Central memory CD8-positive, alpha-beta T cell (primary cell): Measurements from ENCODE around the gene F2RL1.
A peak's percentile ranks its signal among the peaks of the same experiment; 100 is the strongest.
"Not testable (repeated sequence)": the region's sequence is repeated elsewhere in the genome, so short reads cannot be mapped to it uniquely, and the experiment has no call there.

Experiments
- ATAC-seq: fragments of 150-1000 bp; cut with Tn5 transposase; replicated peaks from 2 replicates; pipeline ENCODE4 v1.10.0; 2022; ENCODE audit warnings: mild to moderate bottlenecking, moderate FRiP score, moderate number of reproducible peaks; ENCODE audit not compliant: poor library complexity, severe bottlenecking; ENCODE audit errors: extremely low read depth
- DNase-seq, 2 donors: peaks; one replicate each; pipeline ENCODE4 v3.0.0; 2021; ENCODE audit warnings: low spot score in 2 of 2
- H3K27ac Mint-ChIP-seq: one replicate; pipeline ENCODE4 v1.8.0; 2022; ENCODE audit warnings: low read depth, mild to moderate bottlenecking, moderate library complexity, mixed read lengths
- H3K27me3 Mint-ChIP-seq: one replicate; pipeline ENCODE4 v1.8.0; 2022; ENCODE audit warnings: mixed read lengths
- H3K36me3 Mint-ChIP-seq: one replicate; pipeline ENCODE4 v1.8.0; 2022; ENCODE audit warnings: mild to moderate bottlenecking, moderate library complexity, mixed read lengths; ENCODE audit not compliant: insufficient read depth
- H3K4me1 Mint-ChIP-seq: one replicate; pipeline ENCODE4 v1.8.0; 2022; ENCODE audit warnings: mixed read lengths
- H3K4me3 Mint-ChIP-seq: one replicate; pipeline ENCODE4 v1.8.0; 2022; ENCODE audit warnings: mild to moderate bottlenecking, moderate library complexity, mixed read lengths
- H3K9me3 Mint-ChIP-seq: one replicate; pipeline ENCODE4 v1.8.0; 2022; ENCODE audit warnings: mixed read lengths

The F2RL1 gene

GRCh38 chr5:76838481-76839261 is 19.8 kb downstream of the F2RL1 start:
- H3K4me3 Mint-ChIP-seq = no peak overlapping the region
- H3K9me3 Mint-ChIP-seq = no peaks in the 10 kb centered on the region
- no peak for DNase-seq
- no peaks in the 10 kb centered on the region for H3K4me1 Mint-ChIP-seq
- peaks cover 18% of the 10 kb centered on the region for H3K27me3 Mint-ChIP-seq
- H3K27ac Mint-ChIP-seq = no peak overlapping the region
- no peak for ATAC-seq
- H3K36me3 Mint-ChIP-seq = no peaks in the 10 kb centered on the region

GRCh38 chr5:76841361-76841760 is 22.5 kb downstream of the F2RL1 start:
- no peak for ATAC-seq

DNA sequence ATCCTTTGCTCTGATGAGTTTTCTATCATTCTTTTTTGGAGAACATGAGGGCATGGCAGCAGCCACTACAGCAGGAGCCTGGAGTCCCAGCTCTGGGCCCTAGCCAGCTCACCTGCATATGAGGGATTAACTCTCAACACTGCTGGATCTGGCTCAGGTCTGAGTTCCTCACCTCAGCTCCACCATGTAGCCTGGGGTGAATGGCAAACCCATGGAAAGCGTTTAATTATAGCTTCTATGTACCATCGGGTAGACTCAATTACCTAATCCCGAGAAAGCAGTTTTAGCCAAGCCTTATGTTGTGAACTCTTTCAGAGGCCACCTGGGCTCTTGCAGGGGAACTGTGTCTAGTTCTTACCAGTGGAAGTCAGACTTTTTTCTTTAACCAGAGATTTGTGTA is 27.1 kb downstream of the F2RL1 start:
- ATAC-seq (no peak), DNase-seq (no peak)
- Mint-ChIP-seq H3K36me3 (no peaks in the 10 kb centered on the region), H3K4me3 (no peak overlapping the region), H3K4me1 (peaks cover 5% of the 10 kb centered on the region), H3K27ac (no peak overlapping the region), H3K27me3 (peaks cover 18% of the 10 kb centered on the region), H3K9me3 (no peaks in the 10 kb centered on the region)

More at GRCh38 chr5:76841361-76841760, 22.5 kb downstream of the F2RL1 start:
- Mint-ChIP-seq H3K27me3 (peaks cover 18% of the 10 kb centered on the region), H3K4me1 (no peaks in the 10 kb centered on the region), H3K27ac (no peak overlapping the region), H3K4me3 (no peak overlapping the region), H3K36me3 (no peaks in the 10 kb centered on the region), H3K9me3 (no peaks in the 10 kb centered on the region)
- DNase-seq = no peak

DNA sequence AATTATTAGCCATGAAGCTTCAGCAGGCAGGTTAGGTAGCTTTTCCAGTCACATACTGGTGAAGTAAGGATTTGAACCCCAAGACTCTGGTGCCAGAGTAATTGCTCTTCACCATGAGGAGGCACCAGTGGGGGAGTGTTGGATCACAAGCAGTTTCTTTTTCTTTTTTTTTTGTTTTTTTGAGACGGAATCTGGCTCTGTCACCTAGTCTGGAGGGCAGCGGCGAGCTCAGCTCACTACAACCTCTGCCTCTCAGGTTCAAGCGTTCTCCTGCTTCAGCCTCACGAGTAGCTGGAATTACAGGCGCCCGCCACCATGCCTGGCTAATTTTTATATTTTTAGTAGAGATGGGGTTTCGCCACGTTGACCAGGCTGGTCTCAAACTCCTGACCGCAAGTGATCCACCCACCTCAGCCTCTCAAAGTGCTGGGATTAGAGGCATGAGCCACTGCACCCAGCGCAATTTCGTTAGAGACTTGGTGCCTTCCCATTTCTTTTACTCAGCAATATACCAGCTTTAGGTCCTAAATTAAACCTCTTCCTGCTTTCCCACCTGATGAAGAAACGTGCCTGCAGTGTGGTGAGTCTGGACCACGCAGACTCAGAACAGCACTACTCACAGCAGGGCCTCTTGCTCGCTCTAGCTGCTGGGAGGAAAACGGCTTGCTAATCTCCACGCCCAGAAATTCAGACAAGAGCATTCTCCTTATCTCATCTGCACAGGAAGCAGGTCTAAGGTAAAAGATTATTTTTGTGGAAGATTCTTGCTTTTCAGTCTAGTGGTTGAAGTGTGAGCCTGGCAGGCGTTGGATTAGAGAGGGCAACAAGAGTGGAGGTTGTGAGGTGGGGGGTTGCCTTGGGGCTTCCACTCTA is 30.8 kb downstream of the F2RL1 start, which contains the start of gene S100Z:
Gene S100Z (plus strand): TSS at position 596 of the 873 bp plus-strand sequence. CDS start 25,346 bp downstream, outside the sequence.
- Mint-ChIP-seq H3K4me1 (peaks cover 5% of the 10 kb centered on the region), H3K4me3 (no peak within 1 kb of the TSS), H3K27ac (no peak within 1 kb of the TSS), H3K36me3 (no peaks in the 10 kb centered on the region), H3K9me3 (no peaks in the 10 kb centered on the region), H3K27me3 (no peaks in the 10 kb centered on the region)
- DNase-seq = no peak
- ATAC-seq = peak; percentile 24

- ATAC-seq (no peak), DNase-seq (no peak)
- Mint-ChIP-seq H3K27me3 (no peaks in the 10 kb centered on the region), H3K9me3 (peaks cover 2% of the 10 kb centered on the region), H3K4me1 (peaks cover 10% of the 10 kb centered on the region), H3K36me3 (no peaks in the 10 kb centered on the region), H3K4me3 (no peak overlapping the region), H3K27ac (no peak overlapping the region)
Measured at GRCh38 chr5:76850543-76851145, 31.8 kb downstream of the F2RL1 start.

GRCh38 chr5:76851728-76852369 is 33.0 kb downstream of the F2RL1 start:
- Mint-ChIP-seq H3K9me3 (peaks cover 7% of the 10 kb centered on the region), H3K36me3 (no peaks in the 10 kb centered on the region), H3K4me1 (peaks cover 22% of the 10 kb centered on the region), H3K27me3 (no peaks in the 10 kb centered on the region), H3K4me3 (no peak overlapping the region), H3K27ac (no peak overlapping the region)
- DNase-seq (no peak), ATAC-seq (no peak)

DNA sequence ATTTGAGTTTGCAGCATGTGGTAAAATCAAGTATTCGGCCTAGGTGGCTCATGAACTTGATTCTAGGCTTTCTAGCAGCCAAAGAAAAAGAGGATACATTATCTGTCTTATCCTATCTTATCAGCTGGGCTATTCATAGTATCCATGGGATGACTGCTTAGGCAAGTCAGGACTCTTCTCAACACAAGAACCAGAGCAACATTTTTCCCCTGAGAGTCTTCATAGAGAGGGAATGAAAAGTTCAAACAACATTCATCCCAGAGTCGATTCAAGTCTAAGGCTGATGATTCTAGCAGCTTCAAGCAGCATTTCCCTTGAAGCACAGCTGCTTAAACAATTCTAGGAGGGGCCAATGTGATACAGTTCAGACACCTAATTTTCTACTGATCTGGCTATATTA is 33.9 kb downstream of the F2RL1 start:
- Mint-ChIP-seq H3K4me3 (no peak overlapping the region), H3K9me3 (peaks cover 7% of the 10 kb centered on the region), H3K27ac (no peak overlapping the region), H3K36me3 (no peaks in the 10 kb centered on the region), H3K27me3 (no peaks in the 10 kb centered on the region), H3K4me1 (peaks cover 23% of the 10 kb centered on the region)
- ATAC-seq (no peak), DNase-seq (no peak)

GRCh38 chr5:76853741-76854140 is 34.9 kb downstream of the F2RL1 start:
- H3K9me3 Mint-ChIP-seq, H3K4me3 Mint-ChIP-seq, H3K27ac Mint-ChIP-seq, H3K36me3 Mint-ChIP-seq, DNase-seq, ATAC-seq, H3K27me3 Mint-ChIP-seq: not testable (repeated sequence)
- peaks cover 23% of the 10 kb centered on the region for H3K4me1 Mint-ChIP-seq

DNA sequence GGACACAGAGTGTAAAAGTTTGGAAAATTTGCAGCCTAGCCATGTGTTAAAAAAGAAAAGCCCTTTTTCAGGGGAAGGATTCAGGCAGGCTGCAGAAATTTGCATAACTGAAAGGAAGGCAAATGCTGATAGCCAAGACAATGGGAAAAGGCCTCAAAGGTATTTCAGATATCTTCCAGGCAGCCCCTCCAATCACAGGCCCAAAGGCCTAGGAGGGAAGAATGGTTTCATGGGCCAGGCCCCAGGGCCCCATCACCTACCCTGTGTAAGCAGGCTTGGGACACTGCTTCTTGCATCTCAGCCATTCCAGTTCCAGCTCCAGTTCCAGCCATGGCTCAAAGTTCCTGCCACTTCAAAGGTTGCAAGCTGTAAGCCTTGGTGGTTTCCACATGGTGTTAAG is 35.8 kb downstream of the F2RL1 start:
- Mint-ChIP-seq H3K27ac (no peak overlapping the region), H3K9me3 (peaks cover 7% of the 10 kb centered on the region), H3K4me3 (no peak overlapping the region), H3K27me3 (no peaks in the 10 kb centered on the region), H3K4me1 (peaks cover 22% of the 10 kb centered on the region), H3K36me3 (no peaks in the 10 kb centered on the region)
- no peak for ATAC-seq
- DNase-seq = no peak

- H3K4me1 Mint-ChIP-seq = peaks cover 17% of the 10 kb centered on the region
- H3K27me3 Mint-ChIP-seq, H3K4me3 Mint-ChIP-seq, H3K9me3 Mint-ChIP-seq, ATAC-seq, H3K36me3 Mint-ChIP-seq, DNase-seq: not testable (repeated sequence)
- peak overlapping the region; percentile 52 for H3K27ac Mint-ChIP-seq
Measured at GRCh38 chr5:76855501-76855900, 36.7 kb downstream of the F2RL1 start.

GRCh38 chr5:76855961-76856360 is 37.1 kb downstream of the F2RL1 start:
- Mint-ChIP-seq H3K27ac (peak overlapping the region; percentile 52), H3K4me3 (no peak overlapping the region), H3K4me1 (peaks cover 17% of the 10 kb centered on the region), H3K9me3 (peaks cover 7% of the 10 kb centered on the region), H3K36me3 (no peaks in the 10 kb centered on the region), H3K27me3 (no peaks in the 10 kb centered on the region)
- no peak for DNase-seq
- ATAC-seq = peak; percentile 60

- not testable (repeated sequence) for ATAC-seq, H3K27me3 Mint-ChIP-seq, H3K36me3 Mint-ChIP-seq, H3K9me3 Mint-ChIP-seq, DNase-seq, H3K4me3 Mint-ChIP-seq
- Mint-ChIP-seq H3K27ac (peak overlapping the region; percentile 52), H3K4me1 (peaks cover 17% of the 10 kb centered on the region)
Measured at GRCh38 chr5:76856800-76857199, 38.0 kb downstream of the F2RL1 start.
